KOPT-K1 (cell line): ENCODE results near the gene CHRNE.

ENCODE experiments used
- H3K27ac ChIP-seq: fragments of 200-600 bp; sonication (generic); 2 replicates; pipeline ENCODE4 v1.5.1; 2016; ENCODE audit warnings: antibody characterized with exemption, mild to moderate bottlenecking, low read depth, low read length; ENCODE audit not compliant: poor library complexity, severe bottlenecking
- H3K36me3 ChIP-seq: fragments of 200-600 bp; sonication (generic); 2 replicates; pipeline ENCODE4 v1.5.1; 2017; ENCODE audit warnings: antibody characterized with exemption, mild to moderate bottlenecking, low read length, moderate library complexity; ENCODE audit not compliant: insufficient read depth
- H3K9me3 ChIP-seq: fragments of 200-600 bp; sonication (generic); 2 replicates; pipeline ENCODE4 v1.5.1; 2017; ENCODE audit warnings: antibody characterized with exemption, low read length, mild to moderate bottlenecking; ENCODE audit not compliant: insufficient read depth, poor library complexity, severe bottlenecking

Gene CHRNE

DNA sequence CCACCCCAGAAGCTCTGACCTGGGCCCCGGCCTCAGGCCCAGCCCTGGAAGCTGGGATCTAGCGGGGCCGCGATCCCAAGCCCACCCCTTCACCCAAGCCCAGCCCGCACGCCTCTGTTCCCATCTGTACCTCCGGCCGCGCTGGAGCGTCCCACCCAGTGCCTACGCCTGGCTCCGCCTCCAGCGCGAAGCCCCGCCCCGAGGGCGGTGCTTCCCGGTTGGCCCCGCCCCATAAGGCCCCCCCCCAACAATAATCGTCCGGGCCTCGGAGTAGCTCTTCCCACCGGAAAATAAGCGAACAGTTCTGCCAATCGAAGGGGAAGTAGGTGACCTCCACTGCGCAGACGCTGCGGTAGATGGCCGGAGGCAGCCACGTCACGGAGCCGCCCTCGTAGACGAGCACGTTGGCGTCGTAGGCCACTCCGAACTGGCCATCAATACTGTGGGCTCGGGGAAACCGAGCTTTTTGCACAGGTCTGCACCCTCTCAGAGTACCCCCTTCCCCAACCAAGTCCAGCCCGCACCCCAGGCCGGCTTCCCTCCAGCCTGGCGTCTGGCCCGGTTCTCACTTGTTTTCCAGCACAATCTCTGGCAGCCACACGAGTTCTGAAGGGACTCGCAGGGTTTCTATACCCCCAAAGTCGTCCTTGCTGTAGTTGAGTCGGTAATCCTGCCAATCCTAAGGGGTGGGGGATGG lies 1.1 kb downstream of the CHRNE start:
- Histone ChIP-seq H3K9me3 (no peaks in the 10 kb centered on the region), H3K36me3 (no peaks in the 10 kb centered on the region; the same call in 1 of the 2 replicates), H3K27ac (no peak overlapping the region)

DNA sequence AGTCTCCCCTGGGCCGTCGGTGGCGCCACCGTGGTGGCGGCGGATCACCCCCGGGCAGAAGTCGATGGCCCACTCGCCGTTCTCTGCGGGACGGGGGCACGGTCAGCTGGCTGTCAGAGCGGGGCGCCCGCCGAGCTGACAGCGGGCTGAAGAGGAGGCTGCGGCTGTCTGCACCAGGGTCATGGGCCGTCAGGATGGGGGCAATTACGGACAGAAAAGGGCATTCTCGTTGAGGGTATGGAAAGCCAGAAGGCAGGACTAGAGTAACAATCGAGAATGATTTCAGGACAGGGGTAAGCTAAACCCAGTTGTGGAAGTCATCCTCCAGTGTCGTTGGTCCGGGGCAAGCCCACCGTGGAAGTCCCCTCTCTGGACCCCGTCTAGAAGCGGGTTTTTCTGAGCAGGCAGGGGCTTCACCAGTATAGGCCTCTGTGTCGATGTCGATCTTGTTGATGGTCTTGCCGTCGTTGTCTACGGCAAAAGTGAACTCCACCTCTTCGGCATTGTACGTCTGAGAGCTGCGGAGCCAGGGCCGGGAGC lies 1.7 kb downstream of the CHRNE start:
- Histone ChIP-seq H3K36me3 (no peaks in the 10 kb centered on the region; the same call in 1 of the 2 replicates), H3K9me3 (no peaks in the 10 kb centered on the region), H3K27ac (no peak overlapping the region)

DNA sequence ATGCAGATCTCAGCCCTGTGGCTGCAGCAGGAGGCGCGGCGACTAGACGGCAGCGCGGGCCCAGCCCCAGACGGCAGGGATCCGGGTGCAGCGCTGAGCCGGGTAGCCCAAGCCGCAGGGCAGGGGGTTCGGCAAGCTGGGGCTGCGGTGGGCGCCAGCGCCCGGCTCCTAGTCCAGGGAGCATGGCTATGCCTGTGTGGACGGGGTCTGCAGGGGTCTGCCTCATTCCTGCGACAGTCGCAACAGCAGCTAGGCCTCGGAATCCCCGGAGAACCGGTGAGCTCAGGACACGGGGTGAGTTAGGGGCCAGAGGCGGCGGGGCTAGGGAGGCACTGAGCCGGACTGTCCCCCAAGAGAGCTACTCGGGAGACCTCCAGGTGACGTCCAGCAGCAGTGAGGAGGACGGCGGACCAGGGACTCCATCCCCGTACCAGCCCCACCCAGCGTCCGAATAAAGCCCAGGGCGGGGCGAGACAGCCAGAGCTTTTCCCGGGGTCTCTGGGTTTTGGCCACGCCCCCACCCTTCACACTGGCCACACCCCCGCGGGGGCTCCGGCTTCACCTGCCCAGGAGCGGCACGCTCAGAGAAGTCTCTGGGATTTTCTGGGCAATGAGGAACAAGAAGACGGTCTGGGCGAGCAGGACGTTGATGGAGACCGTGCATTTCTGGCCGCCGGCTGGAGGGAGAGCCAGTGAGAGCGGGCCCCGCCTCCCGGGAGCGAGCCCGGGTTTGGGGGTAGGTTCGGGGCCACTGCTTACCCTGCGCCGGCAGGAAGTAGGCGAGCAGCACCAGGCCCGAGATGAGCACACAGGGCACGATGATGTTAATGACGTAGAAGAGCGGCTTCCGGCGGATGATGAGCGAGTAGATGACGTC lies 2.4 kb downstream of the CHRNE start:
- no peak overlapping the region for H3K27ac ChIP-seq
- H3K36me3 ChIP-seq = peaks cover 4% of the 10 kb centered on the region; the same call in 1 of the 2 replicates
- no peaks in the 10 kb centered on the region for H3K9me3 ChIP-seq

- Histone ChIP-seq H3K36me3 (peaks cover 13% of the 10 kb centered on the region; the same call in 1 of the 2 replicates), H3K9me3 (no peaks in the 10 kb centered on the region), H3K27ac (no peak within 1 kb of the TSS)
Measured at GRCh38 chr17:4899341-4900230, 3.3 kb downstream of the CHRNE start, which contains the start of gene C17orf107. C17orf107 (plus strand) TSS chr17:4899536; CDS start chr17:4899763, 227 bp downstream.

- H3K36me3 ChIP-seq = peaks cover 19% of the 10 kb centered on the region; the same call in 1 of the 2 replicates
- no peaks in the 10 kb centered on the region for H3K9me3 ChIP-seq
- H3K27ac ChIP-seq = no peak overlapping the region
Measured at GRCh38 chr17:4898927-4899326, 4.0 kb downstream of the CHRNE start.

GRCh38 chr17:4898351-4898750 lies 4.5 kb downstream of the CHRNE start:
- peaks cover 19% of the 10 kb centered on the region; the same call in 1 of the 2 replicates for H3K36me3 ChIP-seq
- no peak overlapping the region for H3K27ac ChIP-seq
- H3K9me3 ChIP-seq = no peaks in the 10 kb centered on the region

GRCh38 chr17:4897785-4898184 lies 5.1 kb downstream of the CHRNE start:
- no peak overlapping the region for H3K27ac ChIP-seq
- no peaks in the 10 kb centered on the region for H3K9me3 ChIP-seq
- peaks cover 19% of the 10 kb centered on the region; the same call in 1 of the 2 replicates for H3K36me3 ChIP-seq

GRCh38 chr17:4897198-4897687 lies 5.7 kb downstream of the CHRNE start:
- H3K9me3 ChIP-seq = no peaks in the 10 kb centered on the region
- peaks cover 21% of the 10 kb centered on the region; the same call in 1 of the 2 replicates for H3K36me3 ChIP-seq
- no peak overlapping the region for H3K27ac ChIP-seq

- H3K36me3 ChIP-seq = peaks cover 28% of the 10 kb centered on the region; the same call in 1 of the 2 replicates
- H3K27ac ChIP-seq = no peak overlapping the region
- no peaks in the 10 kb centered on the region for H3K9me3 ChIP-seq
Measured at GRCh38 chr17:4896332-4897197, 6.3 kb downstream of the CHRNE start.

- peaks cover 35% of the 10 kb centered on the region; the same call in 1 of the 2 replicates for H3K36me3 ChIP-seq
- H3K27ac ChIP-seq = no peak overlapping the region
- H3K9me3 ChIP-seq = no peaks in the 10 kb centered on the region
Measured at GRCh38 chr17:4895657-4896331, 7.1 kb downstream of the CHRNE start.

- Histone ChIP-seq H3K9me3 (no peaks in the 10 kb centered on the region), H3K36me3 (peaks cover 42% of the 10 kb centered on the region; the same call in 1 of the 2 replicates), H3K27ac (no peak overlapping the region)
Measured at GRCh38 chr17:4895121-4895520, 7.8 kb downstream of the CHRNE start.

GRCh38 chr17:4893721-4894560 lies 9.0 kb downstream of the CHRNE start:
- no peak overlapping the region for H3K27ac ChIP-seq
- H3K36me3 ChIP-seq = peaks cover 47% of the 10 kb centered on the region; the same call in 1 of the 2 replicates
- H3K9me3 ChIP-seq = no peaks in the 10 kb centered on the region
